ENCODE data around the gene SCUBE1.

The SCUBE1 gene

GRCh38 chr22:43247546-43248260 lies 95.5 kb downstream of the SCUBE1 start:
- no peak for DNase-seq (ENCODE audit: low read depth)
- H3K4me3 ChIP-seq (ENCODE audit: low read depth, low read length), result no peak overlapping the region
- TF ChIP-seq, protein P1, sequence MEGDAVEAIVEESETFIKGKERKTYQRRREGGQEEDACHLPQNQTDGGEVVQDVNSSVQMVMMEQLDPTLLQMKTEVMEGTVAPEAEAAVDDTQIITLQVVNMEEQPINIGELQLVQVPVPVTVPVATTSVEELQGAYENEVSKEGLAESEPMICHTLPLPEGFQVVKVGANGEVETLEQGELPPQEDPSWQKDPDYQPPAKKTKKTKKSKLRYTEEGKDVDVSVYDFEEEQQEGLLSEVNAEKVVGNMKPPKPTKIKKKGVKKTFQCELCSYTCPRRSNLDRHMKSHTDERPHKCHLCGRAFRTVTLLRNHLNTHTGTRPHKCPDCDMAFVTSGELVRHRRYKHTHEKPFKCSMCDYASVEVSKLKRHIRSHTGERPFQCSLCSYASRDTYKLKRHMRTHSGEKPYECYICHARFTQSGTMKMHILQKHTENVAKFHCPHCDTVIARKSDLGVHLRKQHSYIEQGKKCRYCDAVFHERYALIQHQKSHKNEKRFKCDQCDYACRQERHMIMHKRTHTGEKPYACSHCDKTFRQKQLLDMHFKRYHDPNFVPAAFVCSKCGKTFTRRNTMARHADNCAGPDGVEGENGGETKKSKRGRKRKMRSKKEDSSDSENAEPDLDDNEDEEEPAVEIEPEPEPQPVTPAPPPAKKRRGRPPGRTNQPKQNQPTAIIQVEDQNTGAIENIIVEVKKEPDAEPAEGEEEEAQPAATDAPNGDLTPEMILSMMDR (IDR thresholded peaks at IDR 0.05; ENCODE audit: control insufficient read depth, extremely low read depth, insufficient read depth), result no peak

DNA sequence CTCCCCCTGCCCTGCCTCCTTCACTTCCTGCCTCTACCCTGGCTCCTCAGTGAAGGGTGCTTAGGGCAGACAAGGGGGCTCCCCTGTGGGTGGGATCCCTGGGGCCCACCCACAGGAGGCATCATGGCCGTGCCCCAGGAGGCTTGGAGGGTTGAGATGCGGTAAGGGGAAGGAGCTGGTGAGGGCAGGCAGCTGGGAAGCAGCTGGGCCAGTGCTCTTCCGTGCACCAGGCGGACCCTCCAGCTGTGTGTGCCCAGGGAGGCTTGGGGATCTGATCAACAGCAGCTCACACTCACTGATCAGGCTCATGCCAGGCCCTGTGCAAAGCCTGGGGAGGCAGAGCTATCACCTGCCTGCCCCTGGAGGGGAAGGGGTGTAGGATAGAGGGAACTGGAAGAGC lies 97.0 kb downstream of the SCUBE1 start:
- DNase-seq (ENCODE audit: low read depth), result no peak
- no peak overlapping the region for H3K4me3 ChIP-seq (ENCODE audit: low read depth, low read length)
- TF ChIP-seq, protein P1 (IDR thresholded peaks at IDR 0.05; ENCODE audit: control insufficient read depth, extremely low read depth, insufficient read depth), result no peak

- no peak for DNase-seq (ENCODE audit: low read depth)
- no peak overlapping the region for H3K4me3 ChIP-seq (ENCODE audit: low read depth, low read length)
- TF ChIP-seq, protein P1 (IDR thresholded peaks at IDR 0.05; ENCODE audit: control insufficient read depth, extremely low read depth, insufficient read depth), result no peak
These were observed 97.5 kb downstream of the SCUBE1 start for GRCh38 chr22:43245717-43246116.

DNA sequence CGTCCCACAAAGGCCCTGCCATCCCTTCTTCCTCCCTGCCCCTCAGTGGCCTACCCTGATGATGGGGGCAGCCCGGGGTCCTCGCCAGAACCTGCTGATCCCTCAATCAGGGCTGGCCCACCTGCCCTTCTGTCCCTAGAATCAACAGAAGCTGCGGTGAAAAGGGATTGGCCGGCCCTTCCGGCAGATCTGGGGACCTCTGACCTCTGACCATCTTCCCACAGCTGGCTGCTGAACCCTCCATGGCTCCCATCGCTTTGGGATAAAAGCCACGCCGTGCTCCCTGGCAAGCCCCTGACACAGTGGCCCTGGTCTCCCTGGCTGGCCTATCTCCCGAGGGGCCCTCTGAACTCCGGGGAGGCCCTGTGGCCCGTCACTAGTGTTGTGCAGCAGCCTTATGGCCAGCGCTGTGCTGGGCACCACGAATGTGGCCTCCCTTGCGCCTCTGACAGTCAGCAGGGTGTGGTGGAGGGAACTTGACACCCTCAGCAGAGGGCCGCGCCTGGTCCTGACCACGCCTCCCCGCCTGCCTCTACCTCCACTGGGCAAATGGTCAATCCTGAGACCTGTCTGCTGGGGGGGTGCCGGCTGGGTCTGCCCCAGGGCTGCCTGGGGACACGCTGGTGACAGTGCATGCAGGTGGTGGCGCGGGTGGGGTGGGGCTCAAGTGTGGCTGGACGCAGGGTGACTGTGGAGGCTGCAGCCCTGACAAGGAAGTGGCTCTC lies 98.2 kb downstream of the SCUBE1 start:
- DNase-seq (ENCODE audit: low read depth), result no peak
- TF ChIP-seq, protein P1 (IDR thresholded peaks at IDR 0.05; ENCODE audit: control insufficient read depth, extremely low read depth, insufficient read depth), result no peak
- H3K4me3 ChIP-seq (ENCODE audit: low read depth, low read length), result no peak overlapping the region

DNA sequence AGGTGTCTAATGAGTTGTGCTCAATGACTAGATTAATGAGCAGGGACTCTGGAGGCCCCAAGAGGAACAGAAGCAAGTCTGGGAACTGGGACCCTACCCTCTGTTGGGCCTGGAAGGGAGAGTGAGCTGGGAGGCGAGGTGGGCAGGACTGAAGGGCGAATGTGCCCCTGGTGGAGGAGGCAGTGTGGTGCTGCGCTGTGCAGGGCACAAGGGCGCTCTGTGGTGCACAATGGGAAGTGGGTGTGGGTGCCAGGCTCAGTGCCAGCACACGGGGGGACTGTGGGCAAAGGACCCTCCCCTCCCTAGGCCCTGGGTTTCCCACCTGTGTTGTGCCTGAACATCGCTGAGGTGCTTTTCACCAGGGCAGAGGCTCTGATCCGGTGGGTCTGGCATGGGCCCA lies 98.8 kb downstream of the SCUBE1 start:
- TF ChIP-seq, protein P1 (IDR thresholded peaks at IDR 0.05; ENCODE audit: control insufficient read depth, extremely low read depth, insufficient read depth), result no peak
- DNase-seq (ENCODE audit: low read depth), result no peak
- H3K4me3 ChIP-seq (ENCODE audit: low read depth, low read length), result no peak overlapping the region

DNA sequence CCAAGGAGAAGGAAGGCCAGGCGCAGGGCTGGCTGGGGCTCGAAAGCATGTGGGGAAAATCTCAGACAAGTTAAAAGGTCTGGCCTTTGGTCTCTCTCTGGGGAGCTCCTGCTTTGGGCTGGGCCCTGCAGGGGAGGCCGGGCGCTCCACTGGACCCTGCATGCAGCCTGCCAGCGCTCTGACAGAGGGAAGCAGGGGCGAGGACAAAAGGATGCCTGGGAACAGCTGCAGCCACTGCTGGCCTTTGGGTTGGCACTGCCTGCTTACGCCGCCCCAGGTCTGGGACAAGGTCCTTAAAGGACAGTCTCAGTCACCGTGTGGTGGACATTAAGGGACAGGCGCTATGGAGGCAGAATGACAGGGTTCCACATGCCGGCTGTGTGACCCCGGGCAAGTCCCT lies 99.8 kb downstream of the SCUBE1 start:
- TF ChIP-seq, protein P1 (IDR thresholded peaks at IDR 0.05; ENCODE audit: control insufficient read depth, extremely low read depth, insufficient read depth), result no peak
- H3K4me3 ChIP-seq (ENCODE audit: low read depth, low read length), result no peak overlapping the region
- no peak for DNase-seq (ENCODE audit: low read depth)

Measured in LNCaP clone FGC (cell line).